T-cell (primary cell): ENCODE results near the gene MMP10. TPM values are rescaled to one million over a fixed set of nuclear protein-coding genes. Genes with fewer than 3 reads are reported as not detected.

Experiments
- ATAC-seq, 4 experiments: fragments of 200-7000 bp in 3 of 4; fragments of 150-1000 bp in 1 of 4; cut with Tn5 transposase; replicated peaks in 1 of 4; 1 replicate in 3 of 4; 2 replicates in 1 of 4; pipeline ENCODE4 v1.10.0; 2021; ENCODE audit warnings: moderate library complexity in 3 of 4, mild to moderate bottlenecking in 2 of 4, moderate number of reproducible peaks in 1 of 4
- CTCF ChIA-PET, 2 donors: fragments of 300-600 bp; sonication (Branson Sonifier 250); formaldehyde crosslinking; loops; one replicate each; lab custom pipeline; 2022; ENCODE audit warnings: antibody characterized with exemption in 2 of 2; lab: Charles Lee
- POLR2A ChIA-PET, 2 donors: fragments of 300-600 bp; sonication (Branson Sonifier 250); formaldehyde crosslinking; loops; one replicate each; lab custom pipeline; 2022; ENCODE audit warnings: antibody characterized with exemption in 2 of 2; lab: Charles Lee
- DNase-seq, 35 experiments: peaks; one replicate each; pipeline versions ENCODE4 v3.0.0 to v3.0.0-alpha.2; 2013 to 2023
- H3K27ac ChIP-seq: one replicate; pipeline ENCODE4 v1.5.1; 2013; ENCODE audit warnings: low read length
- H3K27me3 ChIP-seq, 2 experiments: replicated peaks in 1 of 2; 1 replicate in 1 of 2; 2 replicates in 1 of 2; pipeline versions ENCODE4 v1.6.1 to v1.7.0; 2013; ENCODE audit warnings: low read length in 1 of 2, mixed read lengths in 1 of 2; ENCODE audit not compliant: control insufficient read depth in 2 of 2, insufficient read depth in 2 of 2; ENCODE audit errors: extremely low read depth in 1 of 2
- H3K36me3 ChIP-seq, 2 donors: 1 replicate in 1 of 2; 2 replicates in 1 of 2; pipeline versions ENCODE4 v1.6.1 to v1.7.0; 2013; ENCODE audit warnings: low read length in 1 of 2; ENCODE audit not compliant: control insufficient read depth in 2 of 2, insufficient read depth in 1 of 2; ENCODE audit errors: extremely low read depth in 1 of 2
- H3K4me1 ChIP-seq, 2 experiments: 1 replicate in 1 of 2; 2 replicates in 1 of 2; pipeline versions ENCODE4 v1.6.1 to v1.7.0; 2013; ENCODE audit warnings: low read length in 2 of 2, mixed read lengths in 1 of 2; ENCODE audit not compliant: insufficient read depth in 2 of 2, control insufficient read depth in 1 of 2; ENCODE audit errors: extremely low read depth in 1 of 2
- H3K4me3 ChIP-seq, 2 donors: 1 replicate in 1 of 2; 2 replicates in 1 of 2; pipeline versions ENCODE4 v1.5.1 to v1.7.0; 2013; ENCODE audit warnings: mild to moderate bottlenecking in 2 of 2, low read length in 1 of 2, moderate library complexity in 1 of 2; ENCODE audit not compliant: control insufficient read depth in 1 of 2; ENCODE audit errors: extremely low read depth in 1 of 2
- H3K9me3 ChIP-seq: 2 replicates; pipeline ENCODE4 v1.7.0; 2013
- H3K27ac Mint-ChIP-seq, 2 donors: one replicate each; pipeline ENCODE4 v1.8.0; 2020 to 2021; ENCODE audit warnings: mild to moderate bottlenecking in 2 of 2, mixed read lengths in 2 of 2
- H3K27me3 Mint-ChIP-seq, 2 donors: one replicate each; pipeline ENCODE4 v1.8.0; 2021 to 2022; ENCODE audit warnings: mixed read lengths in 2 of 2
- H3K36me3 Mint-ChIP-seq: one replicate; pipeline ENCODE4 v1.8.0; 2021; ENCODE audit warnings: mixed read lengths
- H3K4me1 Mint-ChIP-seq, 3 donors: one replicate each; pipeline ENCODE4 v1.8.0; 2020 to 2022; ENCODE audit warnings: mixed read lengths in 3 of 3, mild to moderate bottlenecking in 1 of 3
- H3K4me3 Mint-ChIP-seq, 3 donors: one replicate each; pipeline ENCODE4 v1.8.0; 2020 to 2022; ENCODE audit warnings: mild to moderate bottlenecking in 3 of 3, mixed read lengths in 3 of 3, moderate library complexity in 3 of 3
- H3K9me3 Mint-ChIP-seq, 3 donors: one replicate each; pipeline ENCODE4 v1.8.0; 2020 to 2022; ENCODE audit warnings: mixed read lengths in 3 of 3
- WGBS: methylation state at CpG from one replicate; pipeline ENCODE4 v1.1.5; 2013; ENCODE audit warnings: missing lambda C conversion rate; ENCODE audit not compliant: insufficient coverage; 5-methylcytosine and 5-hydroxymethylcytosine counted together
- total RNA-seq, 35 experiments: library from RNA in 6 of 35; stranded (reverse) in 6 of 35; fragments of 120-200 nt in 1 of 35; gene quantifications; one replicate each; pipeline versions ENCODE4 v1.2.1 to v1.2.4 and lab custom pipeline; 2013 to 2026

The MMP10 gene
- total RNA-seq, 5 donors from 2014 or later (not counting 1 experiment from before 2014, with no cell fraction given) = not detected

GRCh38 chr11:102788334-102788995 is 8.0 kb upstream of the MMP10 start:
- 80% methylated on average over 5 of the region's 8 CpGs for WGBS
- H3K36me3 ChIP-seq = no peaks in the 10 kb centered on the region
- Mint-ChIP-seq H3K9me3 (peaks cover 0 to 4% (median 0%) of the 10 kb centered on the region in 3 donors), H3K4me3 (no peak overlapping the region), H3K27ac (no peak overlapping the region), H3K27me3 (peaks cover 0 to 24% of the 10 kb centered on the region in 2 donors), H3K36me3 (no peaks in the 10 kb centered on the region), H3K4me1 (no peaks in the 10 kb centered on the region)
- no peaks in the 10 kb centered on the region for H3K27me3 ChIP-seq
- H3K9me3 ChIP-seq = no peaks in the 10 kb centered on the region
- no peak overlapping the region for H3K27ac ChIP-seq
- POLR2A ChIA-PET = no interaction called here
- no peak for ATAC-seq
- no peak for DNase-seq
- no peaks in the 10 kb centered on the region for H3K4me1 ChIP-seq
- no peak overlapping the region for H3K4me3 ChIP-seq
- CTCF ChIA-PET = no interaction called here

- Mint-ChIP-seq H3K36me3 (no peaks in the 10 kb centered on the region), H3K27ac (no peak overlapping the region), H3K4me3 (no peak overlapping the region), H3K9me3 (peaks cover 0 to 4% (median 0%) of the 10 kb centered on the region in 3 donors), H3K27me3 (peaks cover 4 to 25% of the 10 kb centered on the region in 2 donors), H3K4me1 (no peaks in the 10 kb centered on the region)
- no CpG with 5 or more reads among the region's 3 CpGs for WGBS
- Histone ChIP-seq H3K27me3 (no peaks in the 10 kb centered on the region), H3K27ac (no peak overlapping the region), H3K36me3 (no peaks in the 10 kb centered on the region), H3K4me3 (no peak overlapping the region), H3K9me3 (no peaks in the 10 kb centered on the region), H3K4me1 (no peaks in the 10 kb centered on the region)
- DNase-seq (no peak), ATAC-seq (no peak)
- POLR2A ChIA-PET = interaction anchor here in 1 of 2 donors (0.9 kb wide), 1 partner anchor 10 kb away, joined by 3 read pairs; no protein-coding TSS in a partner anchor
- CTCF ChIA-PET = no interaction called here
Observed at GRCh38 chr11:102784380-102784779, 4.0 kb upstream of the MMP10 start.

DNA sequence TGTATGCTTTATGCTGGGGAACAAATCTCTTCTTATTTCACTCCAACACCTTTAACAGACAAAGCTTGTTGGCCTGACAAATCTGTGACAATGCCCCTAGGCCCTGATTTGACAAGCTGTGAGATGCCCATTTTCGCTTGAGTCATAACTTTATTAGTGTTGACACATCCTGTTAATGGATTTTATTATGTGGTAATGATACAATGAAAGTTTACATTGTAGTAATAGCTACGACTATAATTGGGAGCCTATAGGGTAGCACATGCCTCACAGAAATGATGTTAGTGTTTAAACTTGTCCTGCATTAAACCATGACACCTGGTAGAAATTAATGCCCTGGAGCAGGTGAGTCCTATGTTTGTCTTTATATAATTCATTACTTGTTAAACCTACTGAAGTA is 3.3 kb upstream of the MMP10 start:
- Mint-ChIP-seq H3K9me3 (peaks cover 0 to 4% (median 0%) of the 10 kb centered on the region in 3 donors), H3K4me3 (no peak overlapping the region), H3K27me3 (peaks cover 4 to 18% of the 10 kb centered on the region in 2 donors), H3K4me1 (no peaks in the 10 kb centered on the region), H3K27ac (no peak overlapping the region), H3K36me3 (no peaks in the 10 kb centered on the region)
- Histone ChIP-seq H3K27ac (no peak overlapping the region), H3K4me3 (no peak overlapping the region), H3K9me3 (no peaks in the 10 kb centered on the region), H3K4me1 (no peaks in the 10 kb centered on the region), H3K27me3 (no peaks in the 10 kb centered on the region), H3K36me3 (no peaks in the 10 kb centered on the region)
- ATAC-seq (no peak), DNase-seq (no peak)
- ChIA-PET CTCF (no interaction called here), POLR2A (no interaction called here)
- WGBS = 50% methylated on average over 1 of the region's 2 CpGs

- no peak overlapping the region for H3K4me3 ChIP-seq
- H3K4me1 ChIP-seq = no peaks in the 10 kb centered on the region
- Mint-ChIP-seq H3K36me3 (no peaks in the 10 kb centered on the region), H3K27ac (no peak overlapping the region), H3K9me3 (peaks cover 0 to 4% (median 0%) of the 10 kb centered on the region in 3 donors), H3K4me3 (no peak overlapping the region), H3K4me1 (no peaks in the 10 kb centered on the region), H3K27me3 (peaks cover 4 to 18% of the 10 kb centered on the region in 2 donors)
- ChIA-PET CTCF (no interaction called here), POLR2A (no interaction called here)
- no peaks in the 10 kb centered on the region for H3K36me3 ChIP-seq
- H3K27ac ChIP-seq = no peak overlapping the region
- H3K27me3 ChIP-seq = no peaks in the 10 kb centered on the region
- no peaks in the 10 kb centered on the region for H3K9me3 ChIP-seq
- ATAC-seq (no peak), DNase-seq (no peak)
Observed at GRCh38 chr11:102783016-102783415, 2.6 kb upstream of the MMP10 start.

DNA sequence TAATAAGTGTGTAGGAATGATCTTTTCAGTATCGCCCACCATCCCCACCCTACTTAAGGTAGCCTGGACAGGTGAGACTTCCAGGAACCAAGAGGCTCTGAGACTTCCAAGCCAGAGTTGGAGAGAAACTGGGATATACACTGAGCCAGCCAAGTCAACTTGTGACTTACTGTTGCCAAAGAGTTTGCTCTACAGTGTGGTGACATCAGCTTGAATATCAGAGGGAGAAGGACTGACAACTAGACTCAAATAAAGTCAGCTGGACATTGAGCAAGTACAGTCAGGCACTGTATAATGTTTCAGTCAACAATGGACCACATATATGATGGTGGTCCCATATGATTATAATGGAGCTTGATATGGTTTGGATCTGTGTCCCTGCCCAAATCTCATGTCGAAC is 1.2 kb upstream of the MMP10 start:
- H3K27ac ChIP-seq = no peak overlapping the region
- DNase-seq = no peak
- Mint-ChIP-seq H3K27ac (no peak overlapping the region), H3K4me1 (no peaks in the 10 kb centered on the region), H3K4me3 (no peak overlapping the region), H3K9me3 (peaks cover 0 to 4% (median 0%) of the 10 kb centered on the region in 3 donors), H3K27me3 (peaks cover 4 to 13% of the 10 kb centered on the region in 2 donors), H3K36me3 (no peaks in the 10 kb centered on the region)
- no peaks in the 10 kb centered on the region for H3K9me3 ChIP-seq
- no peaks in the 10 kb centered on the region for H3K27me3 ChIP-seq
- ChIA-PET CTCF (no interaction called here), POLR2A (no interaction called here)
- no peak overlapping the region for H3K4me3 ChIP-seq
- no peak for ATAC-seq
- H3K4me1 ChIP-seq = no peaks in the 10 kb centered on the region
- H3K36me3 ChIP-seq = no peaks in the 10 kb centered on the region
- 80% methylated on average over 1 of the region's 2 CpGs for WGBS

DNA sequence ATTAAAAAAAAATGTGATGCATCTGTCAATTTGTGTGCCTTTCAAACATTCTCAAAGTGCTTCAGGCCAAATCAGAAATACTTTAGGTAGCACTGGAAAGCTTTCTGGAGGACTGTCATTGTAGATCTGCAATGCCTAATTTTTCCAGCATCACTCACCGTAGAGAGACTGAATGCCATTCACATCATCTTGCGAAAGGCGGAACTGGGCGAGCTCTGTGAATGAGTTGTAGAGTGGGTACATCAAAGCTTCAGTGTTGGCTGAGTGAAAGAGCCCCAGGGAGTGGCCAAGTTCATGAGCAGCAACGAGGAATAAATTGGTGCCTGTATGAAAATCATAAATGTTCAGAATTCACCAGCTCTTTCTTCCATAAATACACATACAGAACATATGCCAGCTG is 4.0 kb downstream of the MMP10 start:
- Mint-ChIP-seq H3K27me3 (peaks cover under 1 to 3% of the 10 kb centered on the region in 2 donors), H3K36me3 (no peaks in the 10 kb centered on the region), H3K4me1 (no peaks in the 10 kb centered on the region), H3K9me3 (no peaks in the 10 kb centered on the region), H3K27ac (no peak overlapping the region), H3K4me3 (no peak overlapping the region)
- ATAC-seq (no peak), DNase-seq (no peak)
- no peak overlapping the region for H3K27ac ChIP-seq
- H3K27me3 ChIP-seq = no peaks in the 10 kb centered on the region
- H3K36me3 ChIP-seq = no peaks in the 10 kb centered on the region
- WGBS = 96% methylated on average over 3 of the region's 5 CpGs
- POLR2A ChIA-PET = no interaction called here
- H3K4me1 ChIP-seq = no peaks in the 10 kb centered on the region
- H3K4me3 ChIP-seq = no peak overlapping the region
- CTCF ChIA-PET = no interaction called here
- no peaks in the 10 kb centered on the region for H3K9me3 ChIP-seq
